Right lobe of liver (tissue), 6 donors: ENCODE data around the gene DPH3. TPM values are rescaled to one million over a fixed set of nuclear protein-coding genes. Genes with fewer than 3 reads are reported as not detected.

Experiments
- ATAC-seq, 4 donors: fragments of 200-7000 bp; cut with Tn5 transposase; one replicate each; pipeline ENCODE4 v1.9.1; 2020; ENCODE audit warnings: mild to moderate bottlenecking in 4 of 4, moderate library complexity in 4 of 4
- DNase-seq, 3 donors: peaks; one replicate each; pipeline ENCODE4 v3.0.0-alpha.2; 2020
- H3K27ac ChIP-seq, 3 donors: fragments of 200-600 bp; one replicate each; pipeline ENCODE4 v1.8.0; 2022
- H3K27me3 ChIP-seq, 2 donors: fragments of 200-600 bp; one replicate each; pipeline ENCODE4 v1.8.0; 2022
- H3K36me3 ChIP-seq, 4 donors: fragments of 200-600 bp; sonication (generic) in 1 of 4; one replicate each; pipeline versions ENCODE4 v1.5.1 to v1.8.0; 2017 to 2022; ENCODE audit warnings: control low read depth in 1 of 4
- H3K4me1 ChIP-seq, 4 donors: fragments of 200-600 bp; sonication (generic) in 1 of 4; one replicate each; pipeline versions ENCODE4 v1.5.1 to v1.8.0; 2017 to 2022; ENCODE audit warnings: control low read depth in 1 of 4
- H3K4me3 ChIP-seq, 3 donors: fragments of 200-600 bp; one replicate each; pipeline ENCODE4 v1.8.0; 2022
- H3K9me3 ChIP-seq, 4 donors: fragments of 200-600 bp; sonication (generic) in 1 of 4; one replicate each; pipeline versions ENCODE4 v1.5.1 to v1.8.0; 2017 to 2022; ENCODE audit warnings: control low read depth in 1 of 4
- CTCF ChIP-seq, 4 donors: fragments of 200-600 bp in 3 of 4; fragments of 450-650 bp in 1 of 4; IDR thresholded peaks; one replicate each; pipeline versions ENCODE4 v1.5.1 to v1.8.0; 2016 to 2022; ENCODE audit warnings: antibody characterized with exemption in 4 of 4, mild to moderate bottlenecking in 2 of 4
- POLR2A ChIP-seq: fragments of 450-650 bp; IDR thresholded peaks from one replicate; pipeline ENCODE4 v1.6.1; 2017; ENCODE audit warnings: antibody characterized with exemption, mild to moderate bottlenecking
- WGBS: methylation state at CpG from one replicate; pipeline ENCODE4 v1.1.6; 2018; ENCODE audit warnings: low coverage, low lambda C conversion rate; ENCODE audit not compliant: insufficient coverage; ENCODE audit errors: missing lambda C conversion rate; 5-methylcytosine and 5-hydroxymethylcytosine counted together
- intact Hi-C, 2 donors: fragments of 100-400 bp; cut with DNase I; formaldehyde crosslinking; loops; one replicate each; pipeline versions ENCODE4 v1.11.2 to v1.14.1; 2022
- total RNA-seq, 6 experiments: library from RNA; depleted of rRNA in 2 of 6; stranded (reverse); fragments of >200 nt in 2 of 6; fragmentation: NEBNext Ultra II Directional in 3 of 6; extraction: Animal tissue kit (Norgen Biotek cat#: 25700) in 3 of 6; gene quantifications; one replicate each; pipeline versions ENCODE4 v1.1.0 to v1.2.4, GENCODE V29; 2016 to 2023
- donor health status: DM: no; HTN: yes; CAD: no.
- donor health status: DM: no; HTN: no; CAD: no.
- donor health status: DM: no; HTN: no; CAD: no.
- donor health status: DM: no; HTN: yes; CAD: no.
- donor health status: DM: no; HTN: yes; CAD: no.

Gene DPH3
- total RNA-seq, 6 experiments from 2014 or later, result 9.7 to 15.0 (median 12.9) TPM

- DNase-seq (no peak), ATAC-seq (peak in 1 of 4 donors; percentile 16)
- no peak for TF ChIP-seq CTCF (IDR thresholded peaks at IDR 0.05)
- no peak for TF ChIP-seq POLR2A
- no peaks in the 10 kb centered on the region for H3K9me3 ChIP-seq
- intact Hi-C loops, result no loop called here
- WGBS, result 63% methylated on average over 2 of the region's 2 CpGs
- H3K4me3 ChIP-seq, result no peak overlapping the region
- no peaks in the 10 kb centered on the region for H3K27me3 ChIP-seq
- H3K36me3 ChIP-seq, result peaks cover 0 to 9% (median 2%) of the 10 kb centered on the region in 4 donors
- H3K27ac ChIP-seq, result no peak overlapping the region
- peaks cover 0 to 26% (median 12%) of the 10 kb centered on the region in 4 donors for H3K4me1 ChIP-seq
Measured at GRCh38 chr3:16309558-16309957, 44.8 kb upstream of the DPH3 start.

- intact Hi-C loops, result no loop called here
- Histone ChIP-seq H3K9me3 (no peaks in the 10 kb centered on the region), H3K4me3 (no peak overlapping the region), H3K4me1 (peaks cover 0 to 34% (median 15%) of the 10 kb centered on the region in 4 donors), H3K27ac (no peak overlapping the region), H3K27me3 (no peaks in the 10 kb centered on the region), H3K36me3 (peaks cover 0 to 5% (median under 1%) of the 10 kb centered on the region in 4 donors)
- no peak for TF ChIP-seq POLR2A
- no peak for TF ChIP-seq CTCF (IDR thresholded peaks at IDR 0.05)
- 92% methylated on average over 1 of the region's 1 CpG for WGBS
- no peak for DNase-seq
- ATAC-seq, result no peak
Measured at GRCh38 chr3:16308727-16309126, 44.0 kb upstream of the DPH3 start.

GRCh38 chr3:16307832-16308531 lies 43.2 kb upstream of the DPH3 start:
- ATAC-seq (no peak), DNase-seq (no peak)
- TF ChIP-seq CTCF (IDR thresholded peaks at IDR 0.05) (no peak), POLR2A (no peak)
- intact Hi-C loops, result no loop called here
- 76% methylated on average over 5 of the region's 5 CpGs for WGBS
- no peak overlapping the region for H3K27ac ChIP-seq
- peaks cover 0 to 1% (median 0%) of the 10 kb centered on the region in 4 donors for H3K36me3 ChIP-seq
- no peaks in the 10 kb centered on the region for H3K27me3 ChIP-seq
- H3K4me1 ChIP-seq, result peaks cover 0 to 40% (median 15%) of the 10 kb centered on the region in 4 donors
- H3K9me3 ChIP-seq, result no peaks in the 10 kb centered on the region
- no peak overlapping the region for H3K4me3 ChIP-seq

- Histone ChIP-seq H3K4me1 (peaks cover 0 to 27% (median 10%) of the 10 kb centered on the region in 4 donors), H3K4me3 (no peak overlapping the region), H3K9me3 (no peaks in the 10 kb centered on the region), H3K27me3 (no peaks in the 10 kb centered on the region), H3K36me3 (peaks cover 0 to 13% (median 4%) of the 10 kb centered on the region in 4 donors), H3K27ac (peak overlapping the region in 1 of 3 donors; percentile 25)
- 31% methylated on average over 4 of the region's 7 CpGs for whole genome bisulfite sequencing
- TF ChIP-seq CTCF (IDR thresholded peaks at IDR 0.05) (no peak), POLR2A (no peak)
- DNase-seq (peak; percentile 85 to 91 (median 85)), ATAC-seq (peak; percentile 97 to 99 (median 97))
- intact Hi-C loops, result no loop called here
Measured at GRCh38 chr3:16305111-16305541, 40.4 kb upstream of the DPH3 start.
